GM21786 (cell line): ENCODE data around the gene PCSK7.
A peak's percentile ranks its signal among the peaks of the same experiment; 100 is the strongest.
"Not testable (repeated sequence)": the region's sequence is repeated elsewhere in the genome, so short reads cannot be mapped to it uniquely, and the experiment has no call there.

Source experiments
- ATAC-seq: cut with Tn5 transposase; IDR thresholded peaks from one replicate; pipeline ENCODE4 v1.9.1; 2021; ENCODE audit not compliant: unreplicated experiment

PCSK7 gene, protein sequence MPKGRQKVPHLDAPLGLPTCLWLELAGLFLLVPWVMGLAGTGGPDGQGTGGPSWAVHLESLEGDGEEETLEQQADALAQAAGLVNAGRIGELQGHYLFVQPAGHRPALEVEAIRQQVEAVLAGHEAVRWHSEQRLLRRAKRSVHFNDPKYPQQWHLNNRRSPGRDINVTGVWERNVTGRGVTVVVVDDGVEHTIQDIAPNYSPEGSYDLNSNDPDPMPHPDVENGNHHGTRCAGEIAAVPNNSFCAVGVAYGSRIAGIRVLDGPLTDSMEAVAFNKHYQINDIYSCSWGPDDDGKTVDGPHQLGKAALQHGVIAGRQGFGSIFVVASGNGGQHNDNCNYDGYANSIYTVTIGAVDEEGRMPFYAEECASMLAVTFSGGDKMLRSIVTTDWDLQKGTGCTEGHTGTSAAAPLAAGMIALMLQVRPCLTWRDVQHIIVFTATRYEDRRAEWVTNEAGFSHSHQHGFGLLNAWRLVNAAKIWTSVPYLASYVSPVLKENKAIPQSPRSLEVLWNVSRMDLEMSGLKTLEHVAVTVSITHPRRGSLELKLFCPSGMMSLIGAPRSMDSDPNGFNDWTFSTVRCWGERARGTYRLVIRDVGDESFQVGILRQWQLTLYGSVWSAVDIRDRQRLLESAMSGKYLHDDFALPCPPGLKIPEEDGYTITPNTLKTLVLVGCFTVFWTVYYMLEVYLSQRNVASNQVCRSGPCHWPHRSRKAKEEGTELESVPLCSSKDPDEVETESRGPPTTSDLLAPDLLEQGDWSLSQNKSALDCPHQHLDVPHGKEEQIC

DNA sequence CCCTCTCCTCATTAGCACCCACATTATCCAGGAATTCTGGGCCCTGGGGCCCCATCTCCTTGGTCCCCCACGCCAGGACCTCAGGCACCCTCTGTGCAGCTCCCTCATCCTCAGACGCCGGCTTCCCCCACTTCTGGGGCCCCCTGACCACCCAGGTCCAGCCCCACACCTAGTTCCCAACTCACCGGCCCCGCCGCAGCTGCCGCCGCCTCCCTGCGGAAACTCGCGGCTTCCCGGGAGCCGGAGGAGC lies at the start of gene PCSK7:
Gene PCSK7, minus strand, starts transcription at position 232 of the 250 bp plus-strand sequence. CDS start 2,229 bp downstream, outside the sequence.
- ATAC-seq: peak; percentile 2

- no peak for ATAC-seq
Observed at GRCh38 chr11:117281159-117281558, 49.3 kb upstream of the PCSK7 start.

DNA sequence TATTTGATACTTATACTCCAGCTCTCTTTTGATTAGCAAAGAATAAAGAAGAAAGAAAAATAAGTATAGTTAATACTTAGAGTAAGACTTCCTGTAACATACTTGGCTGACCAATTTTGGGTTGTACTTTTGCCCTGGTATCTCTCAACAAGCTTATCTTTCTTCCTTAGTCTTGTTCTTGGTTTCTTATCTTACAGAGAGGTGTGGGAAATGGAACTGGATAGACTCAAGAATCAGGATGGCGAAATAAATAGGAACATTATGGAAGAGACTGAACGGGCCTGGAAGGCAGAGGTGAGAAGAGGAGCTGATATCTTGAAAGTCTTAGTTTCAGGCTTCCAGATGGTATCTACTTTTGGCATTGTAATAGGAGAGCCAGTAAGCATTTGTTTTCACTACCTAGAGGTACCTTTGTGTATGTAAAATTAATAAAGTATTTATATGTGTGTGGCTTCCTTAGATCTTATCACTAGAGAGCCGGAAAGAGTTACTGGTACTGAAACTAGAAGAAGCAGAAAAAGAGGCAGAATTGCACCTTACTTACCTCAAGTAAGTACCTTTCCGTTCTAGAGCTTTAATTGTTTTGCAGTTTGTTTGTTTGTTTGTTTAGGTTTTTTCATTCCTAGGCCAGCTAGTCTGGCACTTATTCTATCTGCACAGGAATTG lies 48.0 kb upstream of the PCSK7 start:
- no peak for ATAC-seq

DNA sequence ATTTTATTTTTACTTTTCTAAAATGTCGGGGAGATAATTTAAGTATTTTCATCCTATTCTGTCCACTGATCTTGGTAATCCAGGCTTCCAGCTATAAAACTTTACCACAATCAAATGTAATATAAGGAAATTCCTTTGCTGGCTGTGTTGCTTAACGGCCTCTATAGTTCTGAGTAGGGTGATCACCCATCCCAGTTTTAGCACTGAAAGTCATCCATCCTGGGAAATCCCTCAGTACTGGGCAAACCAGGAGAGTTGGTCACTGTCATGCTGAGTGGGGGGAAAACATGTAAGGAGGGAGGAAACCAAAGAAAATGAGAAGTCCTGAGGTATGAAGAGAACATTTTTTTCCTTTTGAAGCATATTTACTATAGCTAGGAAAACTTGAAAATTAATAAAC lies 46.5 kb upstream of the PCSK7 start:
- no peak for ATAC-seq

DNA sequence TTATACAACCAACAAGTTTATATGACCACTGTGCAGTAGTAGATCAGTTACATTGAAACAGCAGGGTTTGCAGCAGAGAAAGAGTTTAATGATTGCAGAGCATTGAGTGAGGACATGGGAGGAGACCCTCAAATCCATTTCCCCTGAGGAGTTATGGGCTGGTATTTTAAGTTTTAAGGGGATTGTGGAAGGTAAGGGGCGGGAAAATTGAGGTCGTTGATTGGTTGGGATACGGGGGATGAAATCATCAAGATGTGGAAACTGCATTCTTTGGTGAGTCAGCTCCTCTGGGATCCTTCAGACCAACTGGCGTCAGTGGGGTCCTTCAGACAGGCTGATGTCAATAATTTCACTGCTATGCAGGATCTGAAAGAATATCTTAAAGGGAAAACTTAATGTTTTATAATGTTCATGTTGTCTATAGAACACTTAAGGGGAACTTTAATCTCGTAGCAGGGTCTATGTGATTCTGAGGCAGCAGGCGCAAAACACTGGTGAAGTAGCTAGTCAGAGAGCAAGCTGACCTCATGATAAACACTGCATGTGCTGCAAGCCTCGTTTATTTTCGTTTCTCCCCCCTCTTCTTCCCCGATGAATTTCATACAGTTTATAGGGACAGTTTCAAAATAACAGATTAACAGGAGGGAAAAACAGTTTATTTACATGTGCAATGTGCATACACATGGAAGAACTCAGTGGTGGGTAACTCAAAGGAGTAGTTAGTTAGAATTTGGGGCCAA lies 41.8 kb upstream of the PCSK7 start:
- no peak for ATAC-seq

DNA sequence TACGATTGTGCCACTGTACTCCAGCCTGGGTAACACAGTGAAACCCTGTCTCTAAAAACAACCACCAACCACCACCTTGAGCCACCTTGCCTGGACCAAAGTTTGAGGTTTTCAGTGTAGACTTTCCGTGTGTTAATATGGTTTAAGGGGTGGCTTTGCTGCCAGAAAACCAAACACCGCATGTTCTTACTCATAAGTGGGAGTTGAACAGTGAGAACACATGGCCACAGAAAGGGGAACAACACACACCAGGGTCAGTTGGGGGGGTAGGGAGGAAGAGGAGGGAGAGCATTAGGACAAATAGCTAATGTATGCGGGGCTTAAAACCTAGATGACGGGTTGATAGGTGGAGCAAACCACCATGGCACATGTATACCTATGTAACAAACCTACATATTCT lies 40.3 kb upstream of the PCSK7 start:
- ATAC-seq: not testable (repeated sequence)

GRCh38 chr11:117271208-117271607 lies 39.3 kb upstream of the PCSK7 start:
- ATAC-seq: no peak

GRCh38 chr11:117269856-117270255 lies 38.0 kb upstream of the PCSK7 start:
- ATAC-seq: no peak

- ATAC-seq: no peak
Observed at GRCh38 chr11:117265745-117266144, 33.9 kb upstream of the PCSK7 start.

- not testable (repeated sequence) for ATAC-seq
Observed at GRCh38 chr11:117264624-117265323, 32.9 kb upstream of the PCSK7 start.

- ATAC-seq: no peak
Observed at GRCh38 chr11:117259417-117259816, 27.5 kb upstream of the PCSK7 start.

DNA sequence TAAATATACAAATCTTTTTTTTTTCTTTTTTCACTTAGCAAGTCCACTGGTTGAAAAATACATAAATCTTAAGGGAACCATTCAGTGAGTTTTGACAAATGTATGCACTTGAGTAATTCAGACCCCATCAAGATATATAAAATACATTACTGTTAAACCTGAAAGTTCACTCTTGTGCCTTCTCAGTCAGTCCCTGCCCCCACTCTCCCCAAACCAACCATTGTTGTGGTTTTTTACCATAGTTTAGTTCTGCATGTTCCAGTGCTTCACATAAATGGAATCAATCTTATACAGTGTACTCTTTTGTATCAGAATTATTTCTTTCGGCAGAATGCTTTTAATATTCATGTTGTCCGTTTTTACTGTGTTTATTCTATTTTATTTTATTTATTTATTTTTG lies 26.7 kb upstream of the PCSK7 start:
- ATAC-seq: no peak

DNA sequence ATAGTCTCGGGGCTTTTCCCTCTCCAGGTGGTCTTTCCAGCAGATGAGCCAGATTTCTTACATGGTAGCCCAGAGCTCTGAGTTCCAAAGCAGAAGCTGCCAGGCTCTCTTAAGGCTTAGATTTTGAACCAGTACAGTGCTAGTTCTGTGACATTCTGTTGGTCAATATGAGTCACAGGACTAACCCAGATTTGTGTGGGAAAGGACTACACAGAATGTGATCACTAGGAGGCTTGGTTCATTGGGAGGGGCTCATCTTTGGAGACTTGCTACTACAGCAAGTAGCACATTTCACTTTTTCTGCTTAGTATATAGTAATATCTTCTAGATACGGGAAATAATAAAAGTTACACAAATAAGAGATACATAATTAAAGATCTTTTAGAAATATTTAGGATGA lies 24.7 kb upstream of the PCSK7 start:
- no peak for ATAC-seq

- ATAC-seq: no peak
Observed at GRCh38 chr11:117255966-117256365, 24.1 kb upstream of the PCSK7 start.

DNA sequence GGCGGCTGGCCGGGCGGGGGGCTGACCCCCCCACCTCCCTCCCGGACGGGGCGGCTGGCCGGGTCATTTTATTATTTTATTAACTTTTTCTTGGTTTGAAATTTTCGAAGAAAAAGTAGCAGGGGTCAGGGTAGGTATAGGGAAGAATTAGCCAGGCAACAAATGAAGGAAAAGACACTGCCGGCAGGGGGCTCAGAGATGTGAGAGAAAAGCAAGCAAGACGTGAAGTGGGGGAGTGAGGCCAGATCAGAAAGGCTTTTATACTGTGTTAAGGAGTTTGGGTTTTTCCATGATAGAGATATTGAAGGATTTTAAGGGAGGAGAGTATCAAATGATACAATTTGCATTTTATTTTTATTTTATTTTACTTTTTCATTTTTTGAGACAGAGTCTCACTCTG lies 19.6 kb upstream of the PCSK7 start:
- no peak for ATAC-seq

DNA sequence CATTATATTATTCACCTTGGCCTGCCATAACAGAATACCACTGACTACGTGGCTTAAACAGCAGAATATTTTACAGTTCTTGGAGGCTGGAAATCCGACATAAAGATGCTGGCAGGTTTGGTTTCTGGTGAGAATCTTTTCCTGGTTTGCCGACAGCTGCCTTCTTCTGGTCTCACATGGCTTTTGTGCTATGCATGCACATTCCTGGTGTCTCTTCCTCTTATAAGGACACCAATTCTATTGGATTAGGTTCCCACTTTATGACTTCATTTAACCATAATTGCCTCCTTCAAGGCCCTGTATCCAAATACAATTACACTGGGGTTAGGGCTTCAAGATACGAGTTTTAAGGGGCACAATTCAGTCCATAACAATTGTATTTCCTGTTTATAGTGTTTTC lies 17.7 kb upstream of the PCSK7 start:
- no peak for ATAC-seq

- ATAC-seq: no peak
Observed at GRCh38 chr11:117248341-117248740, 16.5 kb upstream of the PCSK7 start.

- no peak for ATAC-seq
Observed at GRCh38 chr11:117239295-117239694, 7.4 kb upstream of the PCSK7 start.

- ATAC-seq: no peak
Observed at GRCh38 chr11:117238221-117238620, 6.3 kb upstream of the PCSK7 start.

GRCh38 chr11:117232911-117233409 lies 1.1 kb upstream of the PCSK7 start:
- ATAC-seq: no peak
